Bronchial epithelial cell (primary cell): Measurements from ENCODE around the gene PATJ. TPM values are rescaled to one million over a fixed set of nuclear protein-coding genes. Genes with fewer than 3 reads are reported as not detected.

Experiments used
- DNase-seq: peaks from one replicate; pipeline ENCODE4 v3.0.0-alpha.2; 2010; ENCODE audit warnings: low read depth
- FAIRE-seq: peaks from 2 replicates; lab custom pipeline; 2011; peaks lifted over from hg19 to GRCh38; lab: Jason Lieb, UNC
- H3K27me3 ChIP-seq: 2 replicates; pipeline ENCODE4 v1.5.1; 2011; ENCODE audit warnings: low read length; ENCODE audit not compliant: control insufficient read depth, insufficient read depth
- H3K36me3 ChIP-seq: 2 replicates; pipeline ENCODE4 v1.5.1; 2011; ENCODE audit warnings: low read length; ENCODE audit not compliant: control insufficient read depth, insufficient read depth
- H3K4me3 ChIP-seq: 2 replicates; pipeline ENCODE4 v1.5.1; 2011; ENCODE audit warnings: mild to moderate bottlenecking, low read depth, low read length, control low read depth
- CTCF ChIP-seq: IDR thresholded peaks from 2 replicates; pipeline ENCODE4 v1.5.1; 2011; ENCODE audit warnings: mild to moderate bottlenecking, moderate library complexity, low read length, control low read depth, inconsistent platforms; ENCODE audit not compliant: insufficient read depth, severe bottlenecking
- total RNA-seq: library from RNA; depleted of rRNA; stranded (reverse); fragments of >200 nt; gene quantifications from 2 replicates; pipeline ENCODE4 v1.2.1, GENCODE V29; 2014

PATJ gene
- total RNA-seq, 1 donor from 2014 or later: 46.6 TPM

- peaks cover 4% of the 10 kb centered on the region for H3K36me3 ChIP-seq
- FAIRE-seq: no peak
- DNase-seq: no peak
- TF ChIP-seq CTCF: no peak
- H3K4me3 ChIP-seq: no peak overlapping the region
- H3K27me3 ChIP-seq: no peaks in the 10 kb centered on the region
These were observed 384.5 kb downstream of the PATJ start for GRCh38 chr1:62126579-62127290.

- no peak for DNase-seq
These were observed 386.5 kb downstream of the PATJ start for GRCh38 chr1:62128745-62129144.

GRCh38 chr1:62131093-62131725, 388.9 kb downstream of the PATJ start:
- peaks cover 4% of the 10 kb centered on the region for H3K36me3 ChIP-seq
- no peaks in the 10 kb centered on the region for H3K27me3 ChIP-seq
- no peak overlapping the region for H3K4me3 ChIP-seq
- DNase-seq (peak; percentile 47), FAIRE-seq (no peak)
- peak; percentile 70 for TF ChIP-seq CTCF

More at GRCh38 chr1:62128745-62129144, 386.5 kb downstream of the PATJ start:
- peaks cover 4% of the 10 kb centered on the region for H3K36me3 ChIP-seq
- TF ChIP-seq CTCF: no peak
- no peak for FAIRE-seq
- H3K4me3 ChIP-seq: no peak overlapping the region
- no peaks in the 10 kb centered on the region for H3K27me3 ChIP-seq

- DNase-seq (no peak), FAIRE-seq (no peak)
- no peak overlapping the region for H3K4me3 ChIP-seq
- peaks cover 5% of the 10 kb centered on the region for H3K36me3 ChIP-seq
- TF ChIP-seq CTCF: no peak
- no peaks in the 10 kb centered on the region for H3K27me3 ChIP-seq
These were observed 395.7 kb downstream of the PATJ start for GRCh38 chr1:62138029-62138428.

- no peak for DNase-seq
- TF ChIP-seq CTCF: no peak
- Histone ChIP-seq H3K4me3 (no peak overlapping the region), H3K27me3 (no peaks in the 10 kb centered on the region), H3K36me3 (peaks cover 5% of the 10 kb centered on the region)
- FAIRE-seq: no peak
These were observed 397.1 kb downstream of the PATJ start for GRCh38 chr1:62139410-62139809.

GRCh38 chr1:62140666-62141065, 398.4 kb downstream of the PATJ start:
- TF ChIP-seq CTCF: no peak
- Histone ChIP-seq H3K36me3 (peaks cover 9% of the 10 kb centered on the region), H3K27me3 (no peaks in the 10 kb centered on the region), H3K4me3 (no peak overlapping the region)
- no peak for DNase-seq
- FAIRE-seq: no peak
